ENCODE measurements around the gene ZNF462.

ZNF462 gene

GRCh38 chr9:106962122-106962521 is 99.2 kb downstream of the ZNF462 start:
- TF ChIP-seq CTCF (IDR thresholded peaks at IDR 0.05; ENCODE audit: low read depth, low read length), result peak; percentile 18
- H3K4me3 ChIP-seq (replicated peaks in 1 of 2; ENCODE audit: low read depth in 2 of 2, low read length in 2 of 2), result no peak overlapping the region
- peak; percentile 14 to 74 for DNase-seq (ENCODE audit: low read depth in 2 of 2)

- DNase-seq (ENCODE audit: low read depth in 2 of 2), result peak; percentile 86 to 95
- no peak for TF ChIP-seq CTCF (IDR thresholded peaks at IDR 0.05; ENCODE audit: low read depth, low read length)
- no peak overlapping the region for H3K4me3 ChIP-seq (replicated peaks in 1 of 2; ENCODE audit: low read depth in 2 of 2, low read length in 2 of 2)
Measured at GRCh38 chr9:106962615-106963363, 99.8 kb downstream of the ZNF462 start.

- no peak overlapping the region for H3K4me3 ChIP-seq (replicated peaks in 1 of 2; ENCODE audit: low read depth in 2 of 2, low read length in 2 of 2)
- TF ChIP-seq CTCF (IDR thresholded peaks at IDR 0.05; ENCODE audit: low read depth, low read length), result no peak
- DNase-seq (ENCODE audit: low read depth in 2 of 2), result no peak
Measured at GRCh38 chr9:106963684-106964083, 100.7 kb downstream of the ZNF462 start.

GRCh38 chr9:106964329-106964728 is 101.4 kb downstream of the ZNF462 start:
- DNase-seq (ENCODE audit: low read depth in 2 of 2), result no peak
- no peak for TF ChIP-seq CTCF (IDR thresholded peaks at IDR 0.05; ENCODE audit: low read depth, low read length)
- no peak overlapping the region for H3K4me3 ChIP-seq (replicated peaks in 1 of 2; ENCODE audit: low read depth in 2 of 2, low read length in 2 of 2)

GRCh38 chr9:106964822-106965525 is 102.0 kb downstream of the ZNF462 start:
- peak in 1 of 2 donors; percentile 76 for DNase-seq (ENCODE audit: low read depth in 2 of 2)
- no peak for TF ChIP-seq CTCF (IDR thresholded peaks at IDR 0.05; ENCODE audit: low read depth, low read length)
- no peak overlapping the region for H3K4me3 ChIP-seq (replicated peaks in 1 of 2; ENCODE audit: low read depth in 2 of 2, low read length in 2 of 2)

- no peak overlapping the region for H3K4me3 ChIP-seq (replicated peaks in 1 of 2; ENCODE audit: low read depth in 2 of 2, low read length in 2 of 2)
- DNase-seq (ENCODE audit: low read depth in 2 of 2), result no peak
- TF ChIP-seq CTCF (IDR thresholded peaks at IDR 0.05; ENCODE audit: low read depth, low read length), result no peak
Measured at GRCh38 chr9:106966481-106966880, 103.5 kb downstream of the ZNF462 start.

All from cardiac fibroblast (primary cell).